WERI-Rb-1 (cell line): ENCODE data around the gene MID2.

Experiments used
- DNase-seq: peaks from one replicate; pipeline ENCODE4 v3.0.0-alpha.2; 2020
- H3K27ac ChIP-seq: fragments of 250-450 bp; sonication (Bioruptor Pico); 2 replicates; pipeline ENCODE4 v1.5.1; 2020; ENCODE audit warnings: mild to moderate bottlenecking, moderate library complexity
- H3K27me3 ChIP-seq: fragments of 250-450 bp; sonication (Bioruptor Pico); 2 replicates; pipeline ENCODE4 v1.5.1; 2021; ENCODE audit warnings: mild to moderate bottlenecking, low read depth, moderate library complexity; ENCODE audit not compliant: insufficient read depth, severe bottlenecking
- H3K36me3 ChIP-seq: fragments of 250-450 bp; sonication (Bioruptor Pico); 2 replicates; pipeline ENCODE4 v1.5.1; 2020; ENCODE audit warnings: mild to moderate bottlenecking, moderate library complexity
- H3K4me3 ChIP-seq: 2 replicates; pipeline ENCODE4 v1.5.1; 2011; ENCODE audit warnings: low read depth, mild to moderate bottlenecking, control low read depth, low read length
- H3K9me3 ChIP-seq: fragments of 250-450 bp; sonication (Bioruptor Pico); 2 replicates; pipeline ENCODE4 v1.5.1; 2021; ENCODE audit warnings: mild to moderate bottlenecking, moderate library complexity; ENCODE audit not compliant: severe bottlenecking
- CTCF ChIP-seq: IDR thresholded peaks from 2 replicates; pipeline ENCODE4 v1.5.1; 2011; ENCODE audit warnings: low read depth, mild to moderate bottlenecking, control low read depth, inconsistent platforms, low read length

The MID2 gene

DNA sequence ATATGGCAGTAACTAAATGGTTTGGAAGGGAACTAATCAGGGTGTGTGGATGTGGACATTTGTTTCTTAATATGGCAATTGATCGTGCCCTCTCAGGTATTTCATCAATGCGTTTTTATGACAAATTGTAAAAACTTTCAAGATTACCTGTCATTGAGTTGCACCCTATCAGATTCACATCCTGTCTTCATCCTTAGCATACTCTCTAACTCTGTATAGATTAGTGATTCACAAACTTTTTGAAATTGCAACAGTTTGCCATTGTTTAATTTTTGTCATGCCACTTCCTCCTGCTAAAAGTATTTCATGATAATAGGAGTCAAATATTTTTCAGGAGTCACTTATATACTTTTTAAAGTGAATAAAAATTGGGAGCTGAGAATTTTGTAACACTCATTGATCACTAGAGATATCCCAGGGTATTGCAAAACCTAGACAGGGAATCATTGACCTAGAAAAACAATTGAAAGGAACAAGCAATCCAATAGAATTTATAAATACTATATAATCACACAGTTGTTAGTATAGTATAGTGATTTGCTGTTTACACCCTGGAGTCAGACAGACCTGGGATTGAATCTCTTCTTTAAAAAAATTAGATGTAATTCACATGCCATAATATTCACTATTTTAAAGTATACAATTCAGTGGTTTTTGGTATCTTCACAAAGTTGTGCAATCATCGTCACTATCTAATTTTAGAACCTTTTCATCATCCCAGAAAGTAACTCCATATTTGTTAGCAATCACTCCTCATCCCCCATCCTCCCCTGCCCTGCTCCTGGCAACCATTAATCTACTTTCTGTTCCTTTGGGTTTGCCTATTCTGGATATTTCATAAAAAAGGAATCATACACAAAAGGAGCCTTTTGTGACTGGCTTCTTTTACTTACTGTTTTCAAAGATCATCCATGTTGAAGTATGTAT is 8.9 kb downstream of the MID2 start:
- no peak overlapping the region for H3K27ac ChIP-seq

DNA sequence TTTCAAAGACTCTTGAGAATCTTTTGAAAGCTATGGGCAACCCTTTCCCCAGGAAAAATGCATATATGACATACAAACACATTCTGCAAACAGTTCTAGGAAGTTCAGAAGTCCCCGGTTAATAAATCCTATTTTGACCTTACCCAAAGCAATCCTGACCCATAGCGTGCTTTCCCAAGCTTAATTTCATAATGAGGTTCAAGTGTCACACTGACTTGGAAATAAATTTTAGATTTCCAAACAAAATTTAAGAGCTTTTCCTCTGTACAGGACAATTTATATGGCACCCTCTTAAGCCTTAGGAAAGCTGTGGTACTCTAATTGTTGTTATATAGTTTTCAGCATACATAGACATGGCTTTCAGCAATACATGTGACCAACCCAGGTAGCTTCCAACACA is 11.3 kb downstream of the MID2 start:
- no peak overlapping the region for H3K27ac ChIP-seq
- H3K4me3 ChIP-seq, result no peak overlapping the region
- H3K36me3 ChIP-seq, result no peaks in the 10 kb centered on the region
- H3K27me3 ChIP-seq, result peaks cover 21% of the 10 kb centered on the region
- no peak for DNase-seq
- no peaks in the 10 kb centered on the region for H3K9me3 ChIP-seq
- TF ChIP-seq CTCF, result no peak

More for the DNA sequence above, 8.9 kb downstream of the MID2 start:
- DNase-seq, result no peak
- Histone ChIP-seq H3K27me3 (peaks cover 12% of the 10 kb centered on the region), H3K4me3 (no peak overlapping the region), H3K9me3 (no peaks in the 10 kb centered on the region), H3K36me3 (no peaks in the 10 kb centered on the region)
- no peak for TF ChIP-seq CTCF

DNA sequence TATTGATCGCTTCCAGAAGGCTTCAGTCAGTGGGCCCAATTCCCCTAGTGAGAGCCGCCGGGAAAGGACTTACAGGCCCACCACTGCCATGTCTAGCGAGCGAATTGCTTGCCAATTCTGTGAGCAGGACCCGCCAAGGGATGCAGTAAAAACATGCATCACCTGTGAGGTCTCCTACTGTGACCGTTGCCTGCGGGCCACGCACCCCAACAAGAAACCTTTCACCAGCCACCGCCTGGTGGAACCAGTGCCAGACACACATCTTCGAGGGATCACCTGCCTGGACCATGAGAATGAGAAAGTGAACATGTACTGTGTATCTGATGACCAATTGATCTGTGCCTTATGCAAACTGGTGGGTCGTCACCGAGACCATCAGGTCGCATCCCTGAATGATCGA is 15.3 kb downstream of the MID2 start:
- no peak for DNase-seq
- Histone ChIP-seq H3K27me3 (peaks cover 26% of the 10 kb centered on the region), H3K36me3 (no peaks in the 10 kb centered on the region), H3K27ac (no peak overlapping the region), H3K9me3 (no peaks in the 10 kb centered on the region), H3K4me3 (no peak overlapping the region)
- no peak for TF ChIP-seq CTCF

- no peak for TF ChIP-seq CTCF
- H3K36me3 ChIP-seq, result no peaks in the 10 kb centered on the region
- no peak for DNase-seq
- peaks cover 19% of the 10 kb centered on the region for H3K27me3 ChIP-seq
- H3K9me3 ChIP-seq, result no peaks in the 10 kb centered on the region
- H3K4me3 ChIP-seq, result no peak overlapping the region
- H3K27ac ChIP-seq, result no peak overlapping the region
These were observed 17.2 kb downstream of the MID2 start for GRCh38 chrX:107842715-107843400.

DNA sequence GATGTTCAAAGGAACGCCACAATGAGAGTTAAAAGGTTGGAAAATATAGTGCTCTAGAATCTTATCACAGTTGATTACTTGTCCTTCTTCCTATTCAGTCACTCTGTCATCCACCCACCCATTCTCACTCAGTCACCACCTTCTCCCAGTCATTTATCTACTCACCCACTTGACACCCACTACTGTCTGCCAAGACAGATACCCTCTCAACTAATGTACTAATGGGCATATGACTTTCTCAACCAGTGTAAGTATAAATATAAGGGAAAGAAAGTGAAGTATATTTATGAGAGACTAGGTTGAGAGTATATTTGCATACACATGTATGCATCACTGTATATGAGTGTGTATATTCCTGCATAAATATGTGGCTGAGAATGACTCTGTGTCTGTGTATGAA is 20.0 kb downstream of the MID2 start:
- Histone ChIP-seq H3K4me3 (no peak overlapping the region), H3K27me3 (peaks cover 14% of the 10 kb centered on the region)

More for the DNA sequence above, 20.0 kb downstream of the MID2 start:
- H3K27ac ChIP-seq, result no peak overlapping the region
- H3K9me3 ChIP-seq, result no peaks in the 10 kb centered on the region
- TF ChIP-seq CTCF, result no peak
- no peaks in the 10 kb centered on the region for H3K36me3 ChIP-seq
- DNase-seq, result no peak
